Transverse colon (tissue), 3 donors: Measurements from ENCODE around the gene ADORA3.

ENCODE experiments used
- POLR2A ChIP-seq: fragments of 450-650 bp; IDR thresholded peaks from one replicate; pipeline ENCODE4 v1.6.1; 2016; ENCODE audit warnings: antibody characterized with exemption, mild to moderate bottlenecking, moderate library complexity
- POLR2AphosphoS5 ChIP-seq, 3 donors: sonication (generic); formaldehyde crosslinking; IDR thresholded peaks; one replicate each; pipeline ENCODE4 v1.6.1; 2016; ENCODE audit warnings: antibody characterized with exemption in 3 of 3

DNA sequence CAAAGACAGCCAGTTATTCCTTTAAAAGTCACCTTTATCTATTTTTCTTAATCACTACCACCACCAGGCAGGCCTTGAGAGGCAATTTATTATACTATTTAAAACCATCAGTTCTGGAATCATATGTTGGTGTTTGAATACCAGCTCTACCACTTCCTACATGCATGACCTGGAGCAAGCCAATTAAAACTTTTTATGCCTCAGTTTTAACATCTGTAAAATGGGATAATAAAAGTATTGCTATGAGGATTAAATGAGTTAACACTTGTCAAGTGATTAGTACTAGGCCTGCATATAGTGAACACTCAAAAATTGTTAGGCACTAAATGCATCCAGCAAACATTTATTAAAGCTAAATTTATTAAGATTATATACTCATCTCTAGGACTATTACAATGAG, 49.2 kb upstream of the ADORA3 start:
- TF ChIP-seq POLR2A (no peak), POLR2AphosphoS5 (IDR thresholded peaks at IDR 0.05) (no peak)
